T-helper 9 cell (primary cell): ENCODE results near the gene PKP2.
"Not testable (repeated sequence)": the region's sequence is repeated elsewhere in the genome, so short reads cannot be mapped to it uniquely, and the experiment has no call there.

Experiments
- DNase-seq: peaks from one replicate; pipeline ENCODE4 v3.0.0-alpha.2; 2020

Gene PKP2

GRCh38 chr12:32895688-32896431, 717 bp downstream of the PKP2 start:
- DNase-seq = no peak

GRCh38 chr12:32894566-32894965, 2.0 kb downstream of the PKP2 start:
- no peak for DNase-seq

DNA sequence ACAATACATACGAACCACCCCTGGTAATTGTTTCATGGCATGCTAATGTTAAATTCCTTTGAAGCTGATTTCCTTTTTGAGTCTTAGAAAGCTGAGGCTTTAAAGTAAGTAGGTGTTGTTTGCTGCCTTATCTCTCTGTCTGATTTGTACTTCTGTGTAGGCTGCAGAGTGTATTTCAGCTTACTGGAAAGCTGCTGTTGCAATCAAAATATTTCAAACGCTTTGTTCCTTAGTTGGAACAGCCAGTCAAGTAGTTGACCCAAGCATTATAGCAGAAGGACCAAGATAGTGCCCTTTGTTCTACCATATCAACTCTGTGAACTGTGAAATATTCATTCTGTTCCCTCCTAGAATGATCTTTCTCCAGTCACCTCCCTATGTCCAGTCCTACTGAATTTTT, 3.1 kb downstream of the PKP2 start:
- DNase-seq = no peak

- DNase-seq = no peak
These were observed 3.5 kb downstream of the PKP2 start for GRCh38 chr12:32893043-32893442.

DNA sequence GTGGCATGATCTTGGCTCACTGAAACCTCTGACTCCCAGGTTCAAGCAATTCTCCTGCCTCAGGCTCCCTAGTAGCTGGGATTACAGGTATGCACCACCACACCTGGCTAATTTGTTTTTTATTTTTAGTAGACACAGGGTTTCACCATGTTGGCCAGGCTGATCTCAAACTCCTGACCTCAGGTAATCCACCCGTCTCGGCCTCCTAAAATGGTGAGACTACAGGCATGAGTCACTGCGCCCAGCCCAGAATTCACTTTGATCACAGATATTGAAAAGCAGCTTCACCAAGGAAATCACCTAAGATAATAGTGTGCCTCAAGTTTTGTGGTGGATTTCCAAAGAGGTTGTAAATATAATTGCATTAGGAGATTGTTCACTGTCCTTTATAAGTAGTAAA, 4.2 kb downstream of the PKP2 start:
- DNase-seq = not testable (repeated sequence)

DNA sequence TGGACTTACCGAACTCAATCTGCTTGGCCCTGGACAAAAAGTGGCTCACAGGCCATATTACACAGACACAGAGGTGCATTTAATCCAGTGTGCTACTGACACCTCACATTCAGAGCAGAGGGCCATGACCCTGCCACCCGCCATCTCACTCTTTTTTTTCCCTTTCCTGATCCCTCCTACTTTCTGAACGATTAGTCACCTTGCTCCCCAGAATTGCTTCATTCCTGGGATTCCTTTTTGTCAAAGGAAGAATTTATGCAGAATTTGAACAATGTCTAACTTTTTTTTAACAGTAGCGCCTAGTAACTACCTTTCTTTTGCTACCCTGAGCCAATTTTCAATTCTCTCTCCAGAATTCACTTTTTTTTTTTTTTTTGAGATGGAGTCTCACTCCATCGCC, 4.6 kb downstream of the PKP2 start:
- no peak for DNase-seq

DNA sequence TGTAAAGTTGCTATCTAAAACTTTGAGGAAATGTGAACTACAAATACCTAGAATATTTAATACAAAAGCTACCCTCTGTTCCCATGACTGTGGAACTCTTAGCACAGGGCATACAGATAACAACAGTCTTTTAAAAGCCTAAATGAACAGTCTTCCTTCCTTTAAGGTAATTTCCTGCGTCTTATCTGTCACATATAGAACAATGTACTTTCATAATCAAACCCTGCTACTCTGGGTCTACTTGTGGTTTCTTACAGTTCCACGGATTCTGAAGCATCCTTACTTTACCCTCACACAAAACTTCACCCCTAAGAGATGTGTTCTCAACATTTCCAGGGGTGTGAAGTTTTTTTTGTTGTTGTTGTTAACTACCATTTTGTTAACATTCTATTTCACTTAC, 5.1 kb downstream of the PKP2 start:
- no peak for DNase-seq

DNA sequence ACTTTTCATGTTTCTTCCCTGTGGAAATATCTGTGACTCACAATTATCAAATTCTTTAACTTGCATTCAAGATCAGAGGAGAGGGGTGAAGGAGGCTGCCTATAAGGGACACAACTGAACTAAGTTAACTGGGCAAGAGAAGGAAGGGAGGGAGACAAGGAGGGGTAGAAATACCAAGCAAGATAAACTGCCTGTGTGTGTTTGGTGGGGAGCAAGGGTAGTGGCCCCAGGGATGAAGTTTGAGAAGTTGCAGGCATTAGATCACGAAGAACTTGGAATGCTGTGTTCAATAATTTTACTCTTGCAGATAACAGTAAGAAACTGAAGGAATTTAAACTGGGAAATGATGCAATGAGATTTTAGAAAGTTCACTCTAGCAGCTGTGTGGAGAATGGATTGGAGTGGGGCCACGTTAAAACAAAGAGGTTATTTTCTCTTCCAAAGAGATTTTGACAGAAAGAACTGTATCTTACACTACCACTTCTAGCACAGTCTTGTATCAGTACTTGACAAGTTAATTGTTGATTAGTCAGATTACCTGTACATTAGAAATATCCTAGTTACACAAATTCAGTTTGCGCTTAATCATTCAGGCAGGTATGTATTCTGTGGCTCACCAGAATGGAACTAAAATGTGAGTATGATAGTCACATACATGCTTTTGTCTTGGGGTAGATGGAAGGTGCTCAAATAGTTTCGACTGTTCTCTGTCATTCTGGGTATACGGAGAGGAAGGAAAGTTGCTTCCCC, 7.4 kb downstream of the PKP2 start:
- no peak for DNase-seq

GRCh38 chr12:32887058-32887457, 9.5 kb downstream of the PKP2 start:
- no peak for DNase-seq

DNA sequence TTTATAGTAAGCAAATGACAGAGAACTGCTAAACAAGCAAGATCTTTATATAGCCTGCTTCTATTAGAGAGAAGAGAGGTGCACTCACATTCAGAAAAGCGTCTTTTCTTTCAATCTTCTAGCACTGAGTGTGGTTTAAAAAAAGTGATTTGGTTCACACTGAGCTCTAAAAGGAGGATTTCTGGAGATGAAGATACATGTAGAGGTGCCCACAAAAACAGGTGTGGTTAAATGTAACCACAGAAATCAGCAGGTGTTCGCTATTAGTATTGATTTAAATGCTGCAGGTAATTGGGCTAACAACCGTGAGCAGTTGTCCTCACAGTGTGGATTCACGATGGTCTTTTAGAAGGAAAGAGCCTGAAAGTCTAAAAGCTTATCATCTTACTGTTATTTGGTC, 10.7 kb downstream of the PKP2 start:
- no peak for DNase-seq

GRCh38 chr12:32884962-32885361, 11.6 kb downstream of the PKP2 start:
- DNase-seq = no peak

DNA sequence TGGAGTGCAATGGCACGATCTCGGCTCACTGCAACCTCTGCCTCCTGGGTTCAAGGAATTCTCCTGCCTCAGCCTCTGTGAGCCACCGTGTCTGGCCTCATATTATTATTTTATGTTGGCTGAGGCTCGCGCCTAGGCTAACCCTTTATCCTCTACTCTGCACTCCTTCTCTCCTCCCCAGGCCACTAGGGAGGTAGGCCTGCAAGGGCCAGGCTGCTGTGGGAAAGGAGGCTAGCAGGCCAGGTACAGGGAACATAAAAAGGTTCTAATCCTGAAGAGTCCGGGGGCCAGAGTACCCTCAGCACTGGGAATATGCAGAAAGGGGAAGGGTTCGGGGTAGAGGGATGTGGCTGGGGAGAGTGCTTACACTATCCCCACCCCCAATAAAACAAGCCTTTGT, 14.9 kb downstream of the PKP2 start:
- DNase-seq = no peak

DNA sequence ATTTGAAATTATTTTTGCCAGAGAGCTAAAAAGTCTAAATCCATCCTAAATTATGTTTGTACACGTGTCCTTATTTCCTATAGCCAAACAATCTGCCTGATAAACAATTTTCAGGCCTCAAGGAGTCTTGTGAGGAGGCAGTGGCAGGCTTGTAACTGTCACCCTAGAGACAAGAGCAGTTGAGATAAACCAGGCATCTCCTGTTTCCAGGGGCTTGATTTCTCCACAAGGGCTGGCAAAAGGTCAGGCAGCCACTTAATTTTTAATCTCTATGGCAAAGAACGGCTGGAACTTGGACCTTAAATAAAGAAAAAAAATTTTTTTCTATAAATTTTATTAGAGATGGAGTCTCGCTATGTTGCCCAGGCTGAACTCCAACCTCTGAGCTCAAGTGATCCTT, 15.5 kb downstream of the PKP2 start:
- no peak for DNase-seq

GRCh38 chr12:32879066-32879465, 17.5 kb downstream of the PKP2 start:
- DNase-seq = not testable (repeated sequence)

GRCh38 chr12:32877601-32878459, 18.7 kb downstream of the PKP2 start:
- DNase-seq = no peak

DNA sequence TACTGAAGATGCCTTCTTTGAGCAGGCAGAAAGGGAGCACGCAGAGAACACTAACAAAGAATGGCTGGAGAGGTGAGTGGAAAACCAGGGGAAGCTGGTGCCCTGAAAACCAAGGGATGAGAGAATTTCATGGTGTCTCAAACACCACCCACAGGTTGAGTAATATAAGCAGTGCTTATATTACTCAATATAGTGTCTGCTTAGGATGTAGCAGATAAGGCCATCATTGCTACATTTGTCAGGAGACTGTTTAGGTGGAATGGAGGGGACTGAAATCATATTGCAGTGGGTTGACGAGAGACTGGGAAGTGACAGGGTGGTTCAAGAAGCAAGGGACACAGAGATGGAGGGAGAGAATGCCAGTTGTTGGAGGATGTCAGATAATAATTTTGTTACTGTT, 20.6 kb downstream of the PKP2 start:
- DNase-seq = no peak

DNA sequence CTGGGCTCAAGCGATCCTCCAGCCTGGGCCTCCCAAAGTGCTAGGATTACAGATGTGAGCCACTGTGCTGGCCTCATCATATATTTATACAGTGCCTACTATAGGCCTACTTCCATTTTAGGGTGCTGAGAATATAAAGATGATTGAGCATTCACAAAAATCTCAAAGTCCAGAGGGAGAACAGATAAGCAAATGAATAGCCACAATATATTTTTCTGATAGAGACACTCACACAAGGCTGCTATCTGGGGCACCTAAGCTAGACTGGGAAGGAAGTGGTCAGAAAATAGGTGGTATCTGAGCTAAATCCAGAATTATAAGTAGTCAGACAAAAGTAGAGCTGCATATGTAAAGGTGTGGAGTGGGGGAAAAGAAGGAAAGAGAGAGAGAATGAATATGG, 21.6 kb downstream of the PKP2 start:
- no peak for DNase-seq

GRCh38 chr12:32874078-32874477, 22.5 kb downstream of the PKP2 start:
- DNase-seq = no peak

DNA sequence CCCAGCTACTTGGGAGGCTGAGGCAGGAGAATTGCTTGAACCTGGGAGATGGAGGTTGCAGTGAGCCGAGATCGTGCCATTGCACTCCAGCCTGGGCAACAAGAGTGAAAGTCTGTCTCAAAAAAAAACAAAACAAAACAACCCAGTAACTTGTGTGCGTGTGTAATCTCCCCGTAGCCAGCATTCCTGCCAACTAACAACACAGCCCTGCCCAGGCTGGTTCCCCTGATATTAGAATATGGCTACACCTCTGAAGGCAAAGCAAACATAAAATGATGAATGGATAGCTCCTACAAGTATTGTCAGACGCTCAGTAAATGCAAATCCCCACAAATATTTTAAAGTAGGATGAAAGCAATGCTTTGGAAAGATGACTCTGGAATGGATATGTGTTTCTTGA, 24.2 kb downstream of the PKP2 start:
- not testable (repeated sequence) for DNase-seq

DNA sequence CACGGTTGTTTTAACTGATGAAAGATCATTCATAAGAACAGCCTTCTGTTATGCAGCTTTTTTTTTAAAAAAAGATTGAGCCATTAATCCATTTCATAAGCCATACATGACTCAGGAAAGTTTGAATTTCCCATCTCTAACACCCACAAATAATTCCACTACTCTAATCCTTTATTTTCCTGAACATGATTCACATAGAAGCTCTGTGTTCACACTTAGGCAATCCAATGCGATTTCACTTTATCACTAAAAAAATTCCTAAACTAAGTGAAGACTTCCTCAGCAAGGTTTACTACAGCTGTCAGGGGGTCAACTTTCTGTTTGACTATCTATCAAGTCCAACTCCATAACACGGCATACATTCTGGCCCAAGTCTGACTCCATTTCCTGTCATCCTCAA, 25.9 kb downstream of the PKP2 start:
- no peak for DNase-seq

- DNase-seq = no peak
These were observed 27.7 kb downstream of the PKP2 start for GRCh38 chr12:32868885-32869284.

- no peak for DNase-seq
These were observed 31.8 kb downstream of the PKP2 start for GRCh38 chr12:32864731-32865130.

GRCh38 chr12:32863128-32863527, 33.4 kb downstream of the PKP2 start:
- DNase-seq = no peak

- DNase-seq = not testable (repeated sequence)
These were observed 34.9 kb downstream of the PKP2 start for GRCh38 chr12:32861658-32862057.
